ENCODE results near the gene RBM33. TPM values are rescaled to one million over a fixed set of nuclear protein-coding genes. Genes with fewer than 3 reads are reported as not detected.

The RBM33 gene
- total RNA-seq, 1 experiment from 2014 or later: 73.6 TPM

DNA sequence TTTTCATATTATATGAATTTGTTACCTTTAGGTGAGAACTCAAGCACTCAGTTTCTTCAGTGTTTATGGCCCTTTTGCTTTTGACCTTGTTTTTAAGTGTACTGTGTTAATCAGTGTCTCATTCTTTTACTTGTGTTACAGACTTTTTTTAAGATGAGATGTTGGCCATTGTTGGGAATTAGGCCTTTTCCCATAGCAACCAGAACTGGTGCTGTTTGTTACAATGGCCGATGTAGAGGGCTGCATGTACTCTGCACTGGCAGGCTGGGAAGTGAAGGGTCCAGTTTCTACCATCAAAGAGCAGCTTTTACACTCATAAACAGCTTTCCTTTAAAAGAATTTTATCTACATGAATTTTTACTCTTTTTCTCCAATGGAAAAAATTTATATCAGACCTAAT, 102.7 kb downstream of the RBM33 start:
- no peak for DNase-seq (ENCODE audit: low spot score)
- no peaks in the 10 kb centered on the region for H3K9me3 ChIP-seq (ENCODE audit: low read depth, low read length, poor library complexity, severe bottlenecking)
- ChIA-PET POLR2A (ENCODE audit: low non-redundant PET) (no interaction called here), CTCF (no interaction called here)
- BruUV-seq (replicated peaks): no TSS peak
- peaks cover 41% of the 10 kb centered on the region for H3K36me3 ChIP-seq (ENCODE audit: insufficient read depth, low read length, poor library complexity, severe bottlenecking)
- H3K4me1 ChIP-seq (ENCODE audit: insufficient read depth, low read length, poor library complexity, severe bottlenecking): no peaks in the 10 kb centered on the region
- intact Hi-C loops (cut with micrococcal nuclease; ENCODE audit: unreplicated experiment): no loop called here
- H3K27ac ChIP-seq (ENCODE audit: low read depth, low read length, poor library complexity, severe bottlenecking): no peak overlapping the region
- no peak overlapping the region for H3K4me3 ChIP-seq (ENCODE audit: low read depth, low read length, poor library complexity, severe bottlenecking)
- no peaks in the 10 kb centered on the region for H3K27me3 ChIP-seq (replicated peaks; ENCODE audit: insufficient read depth, low read depth, low read length, poor library complexity)
- TF ChIP-seq, protein P1, sequence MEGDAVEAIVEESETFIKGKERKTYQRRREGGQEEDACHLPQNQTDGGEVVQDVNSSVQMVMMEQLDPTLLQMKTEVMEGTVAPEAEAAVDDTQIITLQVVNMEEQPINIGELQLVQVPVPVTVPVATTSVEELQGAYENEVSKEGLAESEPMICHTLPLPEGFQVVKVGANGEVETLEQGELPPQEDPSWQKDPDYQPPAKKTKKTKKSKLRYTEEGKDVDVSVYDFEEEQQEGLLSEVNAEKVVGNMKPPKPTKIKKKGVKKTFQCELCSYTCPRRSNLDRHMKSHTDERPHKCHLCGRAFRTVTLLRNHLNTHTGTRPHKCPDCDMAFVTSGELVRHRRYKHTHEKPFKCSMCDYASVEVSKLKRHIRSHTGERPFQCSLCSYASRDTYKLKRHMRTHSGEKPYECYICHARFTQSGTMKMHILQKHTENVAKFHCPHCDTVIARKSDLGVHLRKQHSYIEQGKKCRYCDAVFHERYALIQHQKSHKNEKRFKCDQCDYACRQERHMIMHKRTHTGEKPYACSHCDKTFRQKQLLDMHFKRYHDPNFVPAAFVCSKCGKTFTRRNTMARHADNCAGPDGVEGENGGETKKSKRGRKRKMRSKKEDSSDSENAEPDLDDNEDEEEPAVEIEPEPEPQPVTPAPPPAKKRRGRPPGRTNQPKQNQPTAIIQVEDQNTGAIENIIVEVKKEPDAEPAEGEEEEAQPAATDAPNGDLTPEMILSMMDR (conservative IDR thresholded peaks at IDR 0.05; ENCODE audit: low read depth, low read length): no peak
- no peak for TF ChIP-seq EZH2 (IDR thresholded peaks at IDR 0.05; ENCODE audit: borderline replicate concordance, low read depth, low read length, poor library complexity, severe bottlenecking)

DNA sequence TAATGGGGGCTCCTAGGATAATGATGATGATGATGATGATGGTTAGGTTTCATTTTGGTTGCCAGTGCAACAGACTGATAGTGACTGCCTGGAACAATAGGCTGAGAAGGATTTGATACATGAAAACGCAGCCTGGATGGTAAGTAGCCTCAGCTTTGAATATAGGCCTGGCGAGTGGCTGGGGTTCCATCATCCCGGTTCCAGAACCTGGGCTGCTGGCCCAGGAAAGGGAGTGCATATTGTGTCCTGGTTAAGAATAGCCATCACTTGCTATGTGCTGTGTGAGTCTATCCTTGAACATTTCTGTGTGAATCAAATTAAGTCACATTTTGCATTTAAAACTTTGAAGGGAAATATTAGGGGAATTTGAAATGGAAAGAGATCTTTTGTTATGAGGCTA, 105.1 kb downstream of the RBM33 start:
- ChIA-PET POLR2A (ENCODE audit: low non-redundant PET) (no interaction called here), CTCF (no interaction called here)
- no peak for DNase-seq (ENCODE audit: low spot score)
- no peaks in the 10 kb centered on the region for H3K27me3 ChIP-seq (replicated peaks; ENCODE audit: insufficient read depth, low read depth, low read length, poor library complexity)
- no peaks in the 10 kb centered on the region for H3K9me3 ChIP-seq (ENCODE audit: low read depth, low read length, poor library complexity, severe bottlenecking)
- H3K36me3 ChIP-seq (ENCODE audit: insufficient read depth, low read length, poor library complexity, severe bottlenecking): peaks cover 21% of the 10 kb centered on the region
- H3K27ac ChIP-seq (ENCODE audit: low read depth, low read length, poor library complexity, severe bottlenecking): no peak overlapping the region
- intact Hi-C loops (cut with micrococcal nuclease; ENCODE audit: unreplicated experiment): no loop called here
- TF ChIP-seq, protein P1 (conservative IDR thresholded peaks at IDR 0.05; ENCODE audit: low read depth, low read length): no peak
- no peak for TF ChIP-seq EZH2 (IDR thresholded peaks at IDR 0.05; ENCODE audit: borderline replicate concordance, low read depth, low read length, poor library complexity, severe bottlenecking)
- H3K4me1 ChIP-seq (ENCODE audit: insufficient read depth, low read length, poor library complexity, severe bottlenecking): no peaks in the 10 kb centered on the region
- BruUV-seq (replicated peaks): no TSS peak
- H3K4me3 ChIP-seq (ENCODE audit: low read depth, low read length, poor library complexity, severe bottlenecking): no peak overlapping the region

DNA sequence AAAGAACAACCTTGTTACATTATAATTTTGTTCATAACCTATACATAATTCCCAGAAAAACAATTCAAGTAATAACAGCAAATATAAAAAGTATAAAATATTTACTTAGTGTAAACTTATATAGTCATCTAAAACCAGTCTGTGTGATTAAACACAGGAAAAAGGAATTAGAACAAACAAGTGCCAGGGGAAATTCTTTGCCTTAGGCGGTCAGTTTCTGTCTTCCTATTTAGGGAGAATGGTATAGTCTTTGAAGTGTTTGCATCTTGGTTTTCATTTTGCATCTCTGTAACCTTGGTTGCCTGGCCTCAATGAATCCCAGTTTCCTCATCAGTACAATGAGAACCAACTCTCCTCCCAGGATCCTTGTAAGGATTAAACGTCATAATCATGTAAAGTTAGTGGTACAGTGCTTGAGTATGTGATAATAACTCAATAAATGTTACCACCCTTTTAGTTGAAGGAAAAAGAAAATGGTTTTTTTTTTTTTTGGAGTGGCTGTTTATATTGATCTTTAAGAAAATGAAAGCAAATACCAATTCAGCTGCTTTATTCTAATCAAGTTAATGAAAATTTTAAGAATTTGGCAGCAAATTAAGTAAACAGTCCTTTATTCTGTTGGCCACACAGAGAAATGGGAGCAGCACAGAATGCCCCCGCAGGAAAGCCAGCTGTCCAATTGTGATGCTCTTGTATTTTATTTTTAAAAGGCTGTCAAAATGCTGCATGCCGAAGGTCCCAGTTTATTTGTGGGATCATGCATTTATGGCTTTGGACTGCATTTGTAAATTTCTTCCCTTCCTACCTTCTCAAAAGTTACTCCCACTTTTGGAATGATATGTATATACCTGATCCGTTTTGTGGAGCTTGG, 106.0 kb downstream of the RBM33 start:
- intact Hi-C loops (cut with micrococcal nuclease; ENCODE audit: unreplicated experiment): no loop called here
- CTCF ChIA-PET: interaction anchor here (0.6 kb wide), 1 partner anchor 1208 kb away, joined by 4 read pairs; no protein-coding TSS in a partner anchor

More for the DNA sequence above, 106.0 kb downstream of the RBM33 start:
- DNase-seq (ENCODE audit: low spot score): no peak
- POLR2A ChIA-PET (ENCODE audit: low non-redundant PET): no interaction called here
- Histone ChIP-seq H3K4me1 (ENCODE audit: insufficient read depth, low read length, poor library complexity, severe bottlenecking) (no peaks in the 10 kb centered on the region), H3K27ac (ENCODE audit: low read depth, low read length, poor library complexity, severe bottlenecking) (no peak overlapping the region), H3K27me3 (replicated peaks; ENCODE audit: insufficient read depth, low read depth, low read length, poor library complexity) (no peaks in the 10 kb centered on the region), H3K4me3 (ENCODE audit: low read depth, low read length, poor library complexity, severe bottlenecking) (no peak overlapping the region), H3K9me3 (ENCODE audit: low read depth, low read length, poor library complexity, severe bottlenecking) (no peaks in the 10 kb centered on the region), H3K36me3 (ENCODE audit: insufficient read depth, low read length, poor library complexity, severe bottlenecking) (peaks cover 11% of the 10 kb centered on the region)
- BruUV-seq (replicated peaks): no TSS peak
- TF ChIP-seq, protein P1 (conservative IDR thresholded peaks at IDR 0.05; ENCODE audit: low read depth, low read length): no peak
- TF ChIP-seq EZH2 (IDR thresholded peaks at IDR 0.05; ENCODE audit: borderline replicate concordance, low read depth, low read length, poor library complexity, severe bottlenecking): no peak
